ENCODE results near the gene NAV2.

GRCh38 chr11:19718051-19718450 is 5.4 kb downstream of the NAV2 start:
- TF ChIP-seq EZH2 (IDR thresholded peaks at IDR 0.05) (no peak), POLR2AphosphoS5 (IDR thresholded peaks at IDR 0.05; ENCODE audit: borderline replicate concordance, low read depth, low read length) (no peak)

All from SK-N-MC (cell line).